Esophagus squamous epithelium (tissue), 4 donors: ENCODE data around the gene YEATS4.

Experiments used
- POLR2A ChIP-seq, 4 donors: fragments of 450-650 bp; IDR thresholded peaks; one replicate each; pipeline ENCODE4 v1.6.1; 2017; ENCODE audit warnings: antibody characterized with exemption in 4 of 4, mild to moderate bottlenecking in 4 of 4, moderate library complexity in 3 of 4
- TF ChIP-seq, protein P1 (sequence below), 6 experiments: fragments of 450-650 bp in 4 of 6; fragments of 200-600 bp in 2 of 6; sonication (generic) in 2 of 6; IDR thresholded peaks; one replicate each; pipeline ENCODE4 v1.5.1; 2016 to 2019; ENCODE audit warnings: antibody characterized with exemption in 6 of 6, mild to moderate bottlenecking in 4 of 6, moderate library complexity in 4 of 6

DNA sequence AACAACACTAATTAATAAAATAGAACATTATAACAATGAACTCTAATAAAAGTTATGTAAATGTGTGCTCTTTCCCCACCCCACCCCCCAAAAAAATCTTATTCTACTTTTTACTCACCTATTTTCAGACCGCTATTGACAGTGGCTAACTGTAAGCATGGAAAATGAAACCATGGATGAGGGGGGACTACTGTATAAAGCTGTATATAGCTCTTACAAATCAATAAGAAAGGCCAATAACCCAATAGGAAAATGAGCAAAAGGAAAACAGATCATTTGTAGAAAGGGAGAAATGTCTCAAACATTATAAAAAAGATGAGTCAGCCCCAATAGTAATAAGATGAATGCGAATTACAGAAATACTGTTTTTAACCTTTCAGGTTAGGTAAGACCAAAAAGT is 27.4 kb downstream of the YEATS4 start:
- TF ChIP-seq, protein P1, sequence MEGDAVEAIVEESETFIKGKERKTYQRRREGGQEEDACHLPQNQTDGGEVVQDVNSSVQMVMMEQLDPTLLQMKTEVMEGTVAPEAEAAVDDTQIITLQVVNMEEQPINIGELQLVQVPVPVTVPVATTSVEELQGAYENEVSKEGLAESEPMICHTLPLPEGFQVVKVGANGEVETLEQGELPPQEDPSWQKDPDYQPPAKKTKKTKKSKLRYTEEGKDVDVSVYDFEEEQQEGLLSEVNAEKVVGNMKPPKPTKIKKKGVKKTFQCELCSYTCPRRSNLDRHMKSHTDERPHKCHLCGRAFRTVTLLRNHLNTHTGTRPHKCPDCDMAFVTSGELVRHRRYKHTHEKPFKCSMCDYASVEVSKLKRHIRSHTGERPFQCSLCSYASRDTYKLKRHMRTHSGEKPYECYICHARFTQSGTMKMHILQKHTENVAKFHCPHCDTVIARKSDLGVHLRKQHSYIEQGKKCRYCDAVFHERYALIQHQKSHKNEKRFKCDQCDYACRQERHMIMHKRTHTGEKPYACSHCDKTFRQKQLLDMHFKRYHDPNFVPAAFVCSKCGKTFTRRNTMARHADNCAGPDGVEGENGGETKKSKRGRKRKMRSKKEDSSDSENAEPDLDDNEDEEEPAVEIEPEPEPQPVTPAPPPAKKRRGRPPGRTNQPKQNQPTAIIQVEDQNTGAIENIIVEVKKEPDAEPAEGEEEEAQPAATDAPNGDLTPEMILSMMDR (IDR thresholded peaks at IDR 0.05), result no peak
- TF ChIP-seq POLR2A (IDR thresholded peaks at IDR 0.05), result no peak
